HG03460 (cell line): Measurements from ENCODE around the gene EXD3.

Experiments
- ATAC-seq: cut with Tn5 transposase; IDR thresholded peaks from one replicate; pipeline ENCODE4 v1.9.1; 2021; ENCODE audit not compliant: unreplicated experiment

Gene EXD3

GRCh38 chr9:137367506-137368430, 55.2 kb downstream of the EXD3 start:
- no peak for ATAC-seq

- ATAC-seq = no peak
Measured at GRCh38 chr9:137366891-137367381, 56.0 kb downstream of the EXD3 start.

- ATAC-seq = no peak
Measured at GRCh38 chr9:137366445-137366810, 56.5 kb downstream of the EXD3 start.

- no peak for ATAC-seq
Measured at GRCh38 chr9:137365552-137366444, 57.2 kb downstream of the EXD3 start.

GRCh38 chr9:137365056-137365455, 57.9 kb downstream of the EXD3 start:
- ATAC-seq = no peak

GRCh38 chr9:137359850-137360249, 63.1 kb downstream of the EXD3 start:
- ATAC-seq = no peak

- ATAC-seq = no peak
Measured at GRCh38 chr9:137358126-137358525, 64.8 kb downstream of the EXD3 start.

- ATAC-seq = no peak
Measured at GRCh38 chr9:137357166-137357565, 65.8 kb downstream of the EXD3 start.

- no peak for ATAC-seq
Measured at GRCh38 chr9:137355761-137356365, 67.1 kb downstream of the EXD3 start.

- ATAC-seq = no peak
Measured at GRCh38 chr9:137354845-137355760, 67.9 kb downstream of the EXD3 start.

- no peak for ATAC-seq
Measured at GRCh38 chr9:137354153-137354844, 68.7 kb downstream of the EXD3 start.

- no peak for ATAC-seq
Measured at GRCh38 chr9:137353223-137354152, 69.5 kb downstream of the EXD3 start.

- no peak for ATAC-seq
Measured at GRCh38 chr9:137352511-137353222, 70.3 kb downstream of the EXD3 start.

GRCh38 chr9:137351781-137352501, 71.0 kb downstream of the EXD3 start:
- ATAC-seq = no peak

- no peak for ATAC-seq
Measured at GRCh38 chr9:137350696-137351584, 72.0 kb downstream of the EXD3 start.

GRCh38 chr9:137349471-137350033, 73.4 kb downstream of the EXD3 start:
- no peak for ATAC-seq
